AML-193 (cell line): ENCODE measurements around the gene CARD6.
"Not testable (repeated sequence)": the region's sequence is repeated elsewhere in the genome, so short reads cannot be mapped to it uniquely, and the experiment has no call there.

Experiments used
- DNase-seq, 2 experiments: peaks; one replicate each; lab custom pipeline; 2025; lab: John Stamatoyannopoulos, UW

CARD6 gene

GRCh38 chr5:40841068-40841805 is at the start of gene CARD6:
CARD6 (plus strand) TSS chr5:40841367; CDS start chr5:40841383, 16 bp downstream.
- DNase-seq, result peak; percentile 55 to 56

- DNase-seq, result no peak
Measured at GRCh38 chr5:40791715-40792139, 49.4 kb upstream of the CARD6 start.

GRCh38 chr5:40792691-40793090 is 48.5 kb upstream of the CARD6 start:
- not testable (repeated sequence) for DNase-seq

- not testable (repeated sequence) for DNase-seq
Measured at GRCh38 chr5:40794340-40794739, 46.8 kb upstream of the CARD6 start.

GRCh38 chr5:40794877-40795276 is 46.3 kb upstream of the CARD6 start:
- not testable (repeated sequence) for DNase-seq

- DNase-seq, result peak; percentile 78 to 81
Measured at GRCh38 chr5:40796487-40796889, 44.7 kb upstream of the CARD6 start.

- DNase-seq, result peak; percentile 73
Measured at GRCh38 chr5:40797273-40798011, 43.7 kb upstream of the CARD6 start.

- DNase-seq, result peak; percentile 76 to 80
Measured at GRCh38 chr5:40798012-40798800, 43.0 kb upstream of the CARD6 start, which contains the start of gene PRKAA1. PRKAA1 (minus strand) TSS chr5:40798374; CDS start chr5:40798189, 185 bp downstream.

- DNase-seq, result peak; percentile 29 to 35
Measured at GRCh38 chr5:40798801-40799210, 42.4 kb upstream of the CARD6 start.

- DNase-seq, result no peak
Measured at GRCh38 chr5:40799258-40799657, 41.9 kb upstream of the CARD6 start.

GRCh38 chr5:40801771-40802562 is 39.2 kb upstream of the CARD6 start:
- no peak for DNase-seq

- DNase-seq, result no peak
Measured at GRCh38 chr5:40812125-40812524, 29.0 kb upstream of the CARD6 start.

- DNase-seq, result no peak
Measured at GRCh38 chr5:40813698-40814281, 27.4 kb upstream of the CARD6 start.

GRCh38 chr5:40823459-40823858 is 17.7 kb upstream of the CARD6 start:
- no peak for DNase-seq

- DNase-seq, result not testable (repeated sequence)
Measured at GRCh38 chr5:40825461-40826043, 15.6 kb upstream of the CARD6 start.

GRCh38 chr5:40826489-40827187 is 14.5 kb upstream of the CARD6 start:
- DNase-seq, result no peak

- no peak for DNase-seq
Measured at GRCh38 chr5:40827188-40827977, 13.8 kb upstream of the CARD6 start.

GRCh38 chr5:40828021-40828631 is 13.0 kb upstream of the CARD6 start:
- no peak for DNase-seq
